ENCODE measurements around the gene TMEM45A.
"Not testable (repeated sequence)": the region's sequence is repeated elsewhere in the genome, so short reads cannot be mapped to it uniquely, and the experiment has no call there.

The TMEM45A gene

DNA sequence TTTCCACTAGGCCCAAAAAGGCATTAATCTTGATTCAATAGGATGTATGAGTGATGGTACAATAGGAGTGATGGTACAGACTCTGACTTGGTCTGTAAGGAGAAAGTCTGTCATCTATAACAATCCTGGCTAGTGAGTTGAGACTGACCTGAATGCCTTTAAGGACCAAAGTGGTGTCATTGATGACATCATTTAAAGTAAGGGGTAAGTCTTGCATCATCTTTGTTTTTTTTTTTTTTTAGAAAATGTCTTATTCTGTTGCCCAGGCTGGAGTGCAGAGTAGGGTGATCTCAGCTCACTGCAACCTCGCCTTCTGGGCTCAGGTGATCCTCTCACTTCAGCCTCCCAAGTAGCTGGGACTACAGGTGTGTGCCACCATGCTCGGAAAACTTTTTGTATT lies 5.6 kb upstream of the TMEM45A start:
- DNase-seq (ENCODE audit: low read depth), result no peak

DNA sequence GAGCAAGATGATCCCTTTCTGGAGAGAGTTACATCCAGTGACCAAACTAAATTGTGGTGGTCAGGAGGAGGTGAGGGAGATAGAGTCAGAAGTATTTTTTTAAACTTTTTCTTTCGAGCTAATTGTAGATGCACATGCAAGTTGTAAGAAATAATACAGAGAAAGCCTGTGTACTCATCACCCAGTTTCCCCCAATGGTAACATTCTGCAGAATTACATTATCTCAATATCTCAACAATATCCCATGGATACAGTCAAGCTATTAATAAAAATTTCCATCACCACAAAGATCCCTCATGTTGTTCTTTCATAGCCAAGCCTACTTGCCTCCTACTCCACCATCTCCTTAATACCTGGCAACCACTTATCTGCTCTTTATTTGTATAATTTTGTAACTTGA lies 3.3 kb upstream of the TMEM45A start:
- no peak for DNase-seq (ENCODE audit: low read depth)

DNA sequence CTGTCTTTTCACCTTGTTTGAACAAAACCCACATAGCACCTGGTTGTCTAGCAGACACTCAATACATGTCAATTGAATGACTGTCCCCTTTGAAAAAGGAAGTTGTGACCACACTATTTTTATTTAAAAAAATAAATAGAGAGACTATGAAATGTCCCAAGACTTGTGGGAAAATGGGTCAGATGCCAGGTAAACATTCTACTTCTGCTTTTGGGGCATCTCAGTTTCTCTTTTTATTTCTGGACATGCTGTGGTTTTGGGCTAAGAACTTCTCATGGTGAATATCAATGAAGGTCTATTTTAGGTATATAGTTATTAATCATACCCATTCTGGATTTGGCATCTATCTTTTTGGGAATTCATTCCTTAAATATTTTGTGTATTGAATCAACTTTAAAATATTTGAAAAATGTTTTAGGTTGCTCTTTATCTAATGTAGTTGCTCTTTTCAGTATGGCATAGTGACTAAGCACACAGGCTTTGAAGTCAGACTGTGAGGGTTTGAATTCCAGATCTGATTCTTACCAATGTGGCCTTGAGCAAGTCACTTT lies 4.4 kb downstream of the TMEM45A start:
- no peak for DNase-seq (ENCODE audit: low read depth)

DNA sequence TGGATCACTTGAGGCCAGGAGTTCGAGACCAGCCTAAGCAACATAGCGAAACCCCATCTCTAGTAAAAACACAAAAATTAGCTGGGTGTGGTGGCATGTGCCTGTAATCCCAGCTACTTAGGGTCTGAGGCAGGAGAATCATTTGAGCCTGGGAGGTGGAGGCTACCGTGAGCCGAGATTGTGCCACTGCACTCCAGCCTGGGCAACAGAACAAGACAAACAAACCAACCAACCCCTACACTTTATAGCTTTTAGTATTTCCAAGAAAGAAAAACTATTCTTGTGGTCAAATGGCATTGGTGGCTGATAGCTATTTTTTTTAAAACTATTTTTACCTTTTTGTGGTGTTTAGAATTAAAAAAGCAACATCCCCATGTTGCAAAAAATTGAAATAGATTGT lies 7.2 kb downstream of the TMEM45A start:
- DNase-seq (ENCODE audit: low read depth), result no peak

DNA sequence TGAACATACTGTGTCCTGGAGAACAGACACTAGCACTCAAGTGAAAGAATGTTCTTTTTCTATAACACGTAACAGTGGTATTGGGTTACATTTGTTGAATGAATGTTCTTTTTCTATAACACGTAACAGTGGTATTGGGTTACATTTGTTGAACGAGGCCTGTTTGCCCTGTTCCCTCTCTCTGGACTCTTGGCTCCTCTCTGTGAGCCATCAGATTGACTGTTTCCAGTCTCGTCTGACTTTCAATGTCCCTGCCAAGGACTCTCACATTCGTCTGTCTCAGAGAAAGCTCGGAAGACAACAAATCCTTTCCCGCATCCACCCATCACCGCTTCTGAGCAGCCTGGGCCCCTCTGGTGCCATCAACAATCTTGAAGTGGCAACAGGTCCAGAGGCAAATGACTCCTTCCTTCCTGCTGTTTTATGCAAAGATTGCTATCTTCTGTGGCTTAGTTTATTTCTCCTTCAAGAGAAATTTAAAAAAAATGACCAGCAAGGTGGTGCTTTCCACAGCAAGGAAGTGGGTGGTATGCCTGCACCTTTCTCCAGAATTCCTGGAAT lies 8.0 kb downstream of the TMEM45A start:
- DNase-seq (ENCODE audit: low read depth), result no peak

DNA sequence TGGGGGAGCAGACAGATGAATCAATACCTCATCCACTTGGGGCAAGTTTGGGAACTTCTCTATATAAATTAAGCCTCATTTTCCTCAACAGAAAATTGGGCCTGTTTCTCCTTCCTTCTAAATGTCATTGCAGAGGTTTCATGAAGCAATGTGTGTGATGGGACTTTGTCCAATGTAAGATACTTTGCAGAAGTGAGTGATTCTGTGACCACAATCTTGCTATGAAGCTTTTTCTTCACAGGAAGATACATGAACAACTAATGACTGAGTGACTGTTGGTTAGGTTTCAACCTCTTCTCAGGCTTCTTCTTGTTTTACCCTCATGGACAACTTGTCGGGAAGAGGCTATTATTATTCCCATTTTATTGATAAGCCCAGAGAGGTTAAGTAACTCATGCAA lies 11.0 kb downstream of the TMEM45A start:
- no peak for DNase-seq (ENCODE audit: low read depth)

DNA sequence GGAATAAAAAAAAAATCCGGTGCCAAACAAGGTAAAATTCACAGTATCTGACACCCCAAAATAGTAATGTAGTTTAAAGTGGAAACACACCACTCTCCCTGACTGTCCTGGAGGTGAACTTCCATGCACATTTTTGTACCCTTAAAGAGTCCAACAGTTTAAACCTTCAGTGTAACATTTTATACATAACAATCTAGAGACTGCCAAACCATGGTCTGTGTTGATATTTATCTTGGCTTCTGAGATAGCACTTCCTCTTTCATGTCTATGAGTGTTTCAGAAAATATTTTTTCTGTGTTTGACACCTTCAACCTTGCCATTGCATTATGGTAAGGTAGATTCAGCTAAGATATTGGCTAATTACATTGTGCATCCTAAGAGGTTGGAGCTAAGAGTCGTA lies 13.9 kb downstream of the TMEM45A start:
- no peak for DNase-seq (ENCODE audit: low read depth)

DNA sequence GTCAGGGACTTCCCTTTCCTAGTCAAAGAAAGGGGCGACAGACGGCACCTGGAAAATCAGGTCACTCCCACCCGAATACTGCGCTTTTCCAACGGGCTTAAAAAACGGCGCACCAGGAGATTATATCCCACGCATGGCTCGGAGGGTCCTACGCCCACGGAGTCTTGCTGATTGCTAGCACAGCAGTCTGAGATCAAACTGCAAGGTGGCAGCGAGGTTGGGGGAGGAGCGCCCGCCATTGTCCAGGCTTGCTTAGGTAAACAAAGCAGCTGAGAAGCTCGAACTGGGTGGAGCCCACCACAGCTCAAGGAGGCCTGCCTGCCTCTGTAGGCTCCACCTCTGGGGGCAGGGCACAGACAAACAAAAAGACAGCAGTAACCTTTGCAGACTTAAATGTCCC lies 17.4 kb downstream of the TMEM45A start:
- DNase-seq (ENCODE audit: low read depth), result not testable (repeated sequence)

DNA sequence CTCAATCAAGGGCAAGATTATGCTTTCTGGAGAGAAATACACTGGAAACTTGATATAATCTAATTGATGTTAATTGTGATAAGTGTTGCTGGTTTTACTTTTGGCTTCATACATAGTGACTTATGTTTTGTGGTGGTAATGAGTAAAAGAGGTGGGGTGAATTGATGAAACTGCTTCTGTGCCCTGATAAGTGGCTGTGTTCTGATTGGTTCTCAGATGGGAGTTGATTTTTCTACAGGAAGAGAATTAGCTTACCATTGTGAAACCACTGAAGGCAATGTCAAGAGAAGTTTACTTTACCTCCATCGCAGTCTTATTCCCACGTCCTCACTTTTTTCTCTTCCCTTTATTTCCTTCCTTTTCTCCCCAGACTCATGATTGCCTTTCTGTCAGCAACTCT lies 23.8 kb downstream of the TMEM45A start:
- DNase-seq (ENCODE audit: low read depth), result no peak

DNA sequence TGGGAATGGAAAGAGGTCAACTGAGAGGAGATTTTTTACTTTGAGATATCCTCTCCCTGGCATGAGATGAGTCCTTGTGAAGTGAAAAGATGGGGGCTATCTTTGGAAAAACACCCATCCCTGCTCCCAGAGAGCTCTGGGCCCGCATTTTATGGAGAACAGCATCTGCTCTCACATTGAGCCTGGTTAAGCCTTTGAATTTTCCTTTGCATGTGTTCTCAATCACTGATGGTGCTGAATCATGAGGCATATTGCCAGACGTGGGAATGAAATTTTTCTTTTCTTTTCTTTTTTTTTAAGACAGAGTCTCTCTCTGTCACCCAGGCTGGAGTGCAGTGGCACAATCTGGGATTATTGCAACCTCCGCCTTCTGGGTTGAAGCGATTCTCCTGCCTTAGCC lies 24.4 kb downstream of the TMEM45A start:
- DNase-seq (ENCODE audit: low read depth), result no peak

DNA sequence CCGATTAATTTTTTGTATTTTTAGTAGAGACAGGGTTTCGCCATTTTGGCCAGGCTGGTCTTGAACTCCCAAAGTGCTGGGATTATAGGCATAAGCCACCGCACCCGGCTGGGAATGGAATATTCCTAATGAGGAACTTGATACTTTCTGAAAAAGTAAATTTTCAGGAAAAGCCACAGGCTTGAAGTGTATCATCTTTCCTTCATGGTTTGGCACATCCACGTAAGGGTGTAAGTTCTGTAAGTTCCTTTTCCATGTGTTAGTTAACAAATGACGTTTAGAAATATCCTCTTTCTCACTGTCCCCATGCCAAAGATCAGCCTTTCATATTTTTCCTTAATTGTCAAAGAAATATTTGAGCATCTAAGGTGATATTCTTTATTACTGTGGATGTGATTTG lies 24.9 kb downstream of the TMEM45A start:
- no peak for DNase-seq (ENCODE audit: low read depth)

DNA sequence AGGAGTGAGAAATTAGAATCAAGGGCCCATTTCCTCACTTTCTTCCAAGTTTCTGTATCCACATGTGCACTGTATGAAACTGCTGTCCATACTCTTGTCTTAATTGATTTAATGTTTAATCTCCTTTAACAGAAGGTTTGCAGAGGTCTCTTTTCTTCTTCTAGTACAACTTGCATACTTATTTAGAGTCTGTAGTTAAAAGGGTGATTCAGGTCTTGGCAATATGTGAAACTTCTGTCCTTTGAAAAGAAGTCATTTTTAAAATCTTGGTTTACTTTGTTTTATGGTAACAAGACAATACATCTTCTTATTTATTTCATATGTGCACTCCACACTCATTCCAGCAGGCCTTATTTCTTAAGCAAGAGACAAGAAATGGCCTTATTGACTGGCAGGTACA lies 25.8 kb downstream of the TMEM45A start:
- DNase-seq (ENCODE audit: low read depth), result no peak

DNA sequence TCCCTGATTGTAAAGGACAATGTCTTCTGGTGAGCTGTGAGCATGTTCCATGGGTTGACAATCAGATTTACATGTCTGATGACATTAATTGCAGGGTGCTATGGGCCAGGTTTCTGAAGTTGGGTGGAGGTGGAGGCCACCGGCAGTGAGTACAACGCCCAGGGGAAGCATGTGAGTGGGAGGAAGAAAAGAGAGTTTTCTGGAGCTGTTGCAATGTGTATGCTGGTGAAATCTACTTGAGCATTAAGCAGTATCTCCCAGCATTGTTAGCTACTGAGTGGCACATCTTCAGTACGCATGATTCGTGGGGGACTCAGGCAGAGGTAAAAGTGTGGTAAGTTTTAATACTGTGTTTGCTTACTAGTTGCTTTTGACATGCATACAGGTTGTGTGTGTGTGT lies 26.6 kb downstream of the TMEM45A start:
- DNase-seq (ENCODE audit: low read depth), result no peak

DNA sequence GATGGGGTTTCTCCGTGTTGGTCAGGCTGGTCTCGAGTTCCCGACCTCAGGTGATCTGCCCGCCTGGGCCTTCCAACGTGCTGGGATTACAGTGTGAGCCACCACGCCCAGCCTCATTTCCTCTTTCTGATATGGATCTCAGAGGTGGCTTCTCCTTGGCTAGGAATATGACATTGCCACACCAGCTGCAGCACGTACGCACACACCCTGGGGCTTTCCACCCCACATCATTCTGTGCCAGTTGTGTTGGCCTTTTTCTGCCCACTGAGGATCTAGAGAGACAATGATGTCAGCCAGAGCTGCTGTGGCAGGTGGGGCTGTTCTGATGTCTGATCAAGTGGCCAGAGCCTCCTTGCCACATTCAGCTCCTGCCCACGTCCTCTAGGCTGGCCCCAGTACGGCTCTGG lies 29.0 kb downstream of the TMEM45A start:
- DNase-seq (ENCODE audit: low read depth), result no peak

DNA sequence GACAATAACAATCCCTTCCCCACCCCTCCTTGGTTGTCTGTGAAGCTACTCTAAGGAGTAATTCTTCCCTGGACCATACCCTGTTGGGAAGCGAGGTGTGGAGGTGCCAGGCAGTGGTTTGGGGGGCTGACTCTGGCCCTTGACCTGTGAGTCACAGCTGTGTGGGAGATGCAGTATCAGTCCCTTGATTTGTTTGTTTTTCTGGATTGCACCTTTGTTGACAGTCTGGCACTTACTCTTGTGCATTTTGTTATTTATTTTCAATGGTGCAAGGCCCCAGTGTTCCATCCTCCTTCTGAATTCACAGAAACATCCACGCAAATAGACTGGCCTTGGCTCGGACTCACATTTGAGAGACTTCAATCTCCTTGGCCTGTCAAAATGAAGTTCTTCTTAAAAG lies 29.7 kb downstream of the TMEM45A start:
- DNase-seq (ENCODE audit: low read depth), result no peak

DNA sequence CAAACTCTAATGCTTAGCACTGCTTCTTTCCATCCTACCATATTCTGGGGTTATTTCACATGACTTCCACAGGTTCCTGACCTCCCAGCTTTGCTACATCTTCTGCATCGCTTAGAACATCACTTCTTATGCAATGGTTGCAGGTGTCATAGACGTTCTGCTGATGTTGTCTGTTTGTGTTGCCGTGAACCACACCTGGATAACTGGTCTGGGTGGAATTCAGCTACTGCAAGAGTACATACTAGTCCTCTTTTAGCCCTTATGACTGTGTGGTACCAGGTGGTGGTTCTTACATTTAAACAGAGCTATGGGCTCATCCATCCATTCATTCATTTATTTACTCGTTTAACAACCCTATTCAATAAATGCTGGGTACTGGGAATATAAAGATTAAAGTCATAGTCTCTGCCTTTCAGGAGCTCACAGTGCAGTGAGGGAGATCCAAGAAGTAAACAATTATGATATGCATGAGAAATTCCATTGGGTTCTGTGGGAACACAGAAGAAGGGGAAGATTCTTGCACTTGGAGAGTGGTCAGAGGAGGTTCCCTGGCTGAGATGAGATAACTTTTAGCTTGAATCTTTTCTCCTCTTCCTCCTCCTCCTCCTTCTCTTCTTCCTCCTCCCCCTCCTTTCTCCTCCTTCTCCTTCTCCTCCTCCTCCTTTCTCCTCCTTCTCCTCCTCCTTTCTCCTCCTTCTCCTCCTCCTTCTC lies 30.8 kb downstream of the TMEM45A start:
- no peak for DNase-seq (ENCODE audit: low read depth)

DNA sequence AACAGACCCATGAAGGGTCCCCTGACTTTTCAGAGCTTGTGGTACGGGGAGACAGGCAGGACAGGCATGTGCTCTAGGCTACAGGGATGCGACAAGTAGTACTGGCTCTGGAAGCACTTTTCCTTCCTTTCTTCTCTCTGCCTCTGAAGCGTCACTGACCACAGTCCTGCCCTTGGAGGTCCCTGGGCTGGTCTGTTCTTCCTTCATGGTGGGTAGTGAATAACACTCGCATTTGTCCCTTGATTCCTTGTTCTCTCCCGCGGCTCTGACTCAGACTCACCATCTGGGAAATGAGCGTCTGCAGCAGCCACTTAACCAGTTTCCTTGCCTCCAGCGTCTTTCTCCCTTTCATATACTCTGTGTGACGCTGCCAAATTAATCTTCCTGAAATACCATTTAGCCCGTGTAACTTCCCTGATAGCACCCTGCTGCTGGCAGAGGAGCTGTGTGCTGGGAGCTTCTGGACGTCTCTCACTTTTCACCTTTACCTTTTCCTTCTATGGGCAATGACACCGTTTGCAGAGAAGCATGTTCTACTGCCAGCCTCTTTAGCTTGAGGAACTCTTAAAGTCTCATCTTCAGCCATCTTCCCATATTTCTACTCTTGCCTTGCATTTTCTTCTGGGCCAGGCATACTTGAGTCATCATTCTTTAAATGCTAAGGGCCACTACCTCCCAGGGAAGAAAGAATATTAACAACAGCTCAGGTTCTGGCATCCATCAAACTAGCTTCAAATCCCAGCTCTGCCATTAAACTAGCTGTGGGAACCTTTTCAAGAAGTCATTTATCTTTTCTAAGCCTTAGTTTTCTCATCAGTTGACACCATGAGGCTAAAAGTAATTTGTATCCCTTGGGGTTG lies 33.6 kb downstream of the TMEM45A start:
- DNase-seq (ENCODE audit: low read depth), result no peak

DNA sequence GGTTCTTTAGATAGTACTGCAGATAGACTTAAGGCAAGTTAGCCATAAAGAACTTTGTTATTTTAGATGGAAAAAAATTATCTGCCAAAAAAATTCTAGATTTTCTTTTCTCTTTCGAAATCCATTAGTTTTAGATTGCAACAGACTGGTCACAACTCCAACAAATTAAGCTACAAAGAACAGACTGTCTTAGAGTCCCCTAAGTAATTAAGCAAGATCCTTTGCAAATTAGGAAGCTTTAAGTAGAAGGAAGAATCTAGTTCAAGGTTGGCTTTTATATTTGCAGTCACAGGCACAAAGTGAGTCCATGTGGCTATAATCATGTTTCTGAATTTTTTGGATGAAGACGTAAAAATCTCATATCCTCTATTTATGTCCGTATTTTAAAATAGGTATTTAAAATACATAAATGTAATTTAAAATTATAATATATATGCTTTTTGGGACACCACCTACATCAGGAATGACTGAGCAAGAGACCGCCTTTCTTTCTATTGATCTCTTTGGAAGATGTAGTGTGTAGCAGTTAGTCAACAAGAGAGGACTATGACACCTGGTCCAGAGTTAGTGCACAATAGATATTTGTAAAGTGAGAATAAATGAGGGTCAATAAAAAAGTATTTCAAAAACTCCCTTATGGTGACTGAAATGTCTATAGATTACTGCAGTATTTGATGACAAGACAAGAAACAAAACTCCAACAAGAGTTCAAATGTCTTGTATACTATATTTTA lies 34.4 kb downstream of the TMEM45A start:
- no peak for DNase-seq (ENCODE audit: low read depth)

DNA sequence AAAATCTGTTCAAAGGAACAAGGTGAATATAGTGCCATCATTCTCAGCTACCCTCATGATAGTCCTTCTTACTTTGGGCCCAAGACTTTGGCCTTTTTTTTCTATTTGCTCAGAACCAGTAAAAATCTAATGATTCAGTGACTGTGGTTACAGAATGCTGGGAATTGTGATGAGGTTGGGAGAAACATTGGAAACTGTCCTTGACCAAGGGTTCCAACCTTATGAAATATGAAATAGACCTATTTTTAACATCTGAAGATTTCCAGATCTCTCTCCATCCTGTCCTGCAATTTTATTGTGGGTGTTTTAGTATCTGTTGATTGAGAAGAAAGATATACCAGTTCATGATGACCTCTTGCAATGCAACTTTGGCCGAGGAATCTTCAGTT lies 34.9 kb downstream of the TMEM45A start:
- DNase-seq (ENCODE audit: low read depth), result no peak

DNA sequence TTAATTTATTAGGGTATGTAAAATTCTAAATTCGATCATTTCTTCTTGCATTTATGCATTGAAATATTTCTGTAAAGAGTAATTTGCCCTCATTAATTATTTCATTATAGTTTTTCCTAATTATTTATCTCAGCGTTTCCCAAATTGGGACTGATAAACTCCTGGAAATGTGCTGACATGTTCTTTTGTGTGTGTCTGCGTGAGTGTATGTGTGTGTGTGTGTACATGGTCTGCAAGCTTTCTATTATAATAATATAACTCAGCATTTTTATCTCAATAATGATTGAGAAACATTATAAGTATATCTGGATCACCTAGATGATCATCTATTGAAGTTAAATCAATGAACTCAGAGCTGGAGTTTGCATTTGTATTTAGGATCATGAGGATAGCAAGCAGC lies 38.7 kb downstream of the TMEM45A start:
- DNase-seq (ENCODE audit: low read depth), result no peak

DNA sequence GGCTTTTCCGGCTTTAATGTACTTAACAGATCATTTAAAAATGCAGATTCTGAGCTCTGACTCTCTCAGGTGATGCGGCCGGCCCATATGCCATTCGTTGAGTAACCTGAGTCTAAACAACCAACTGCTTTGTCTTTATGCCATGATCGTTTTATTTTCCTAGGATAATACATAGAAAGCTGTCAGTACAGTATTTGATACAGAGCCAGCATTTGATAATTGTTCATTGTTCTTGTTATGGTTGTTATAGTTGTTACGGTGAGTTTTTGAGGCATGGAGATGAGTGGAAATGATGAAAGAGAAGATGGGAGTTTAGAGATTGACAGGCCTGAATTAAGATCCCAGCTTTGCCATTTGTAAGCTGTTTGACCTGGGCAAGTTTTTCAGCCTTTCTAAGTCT lies 40.0 kb downstream of the TMEM45A start:
- no peak for DNase-seq (ENCODE audit: low read depth)

DNA sequence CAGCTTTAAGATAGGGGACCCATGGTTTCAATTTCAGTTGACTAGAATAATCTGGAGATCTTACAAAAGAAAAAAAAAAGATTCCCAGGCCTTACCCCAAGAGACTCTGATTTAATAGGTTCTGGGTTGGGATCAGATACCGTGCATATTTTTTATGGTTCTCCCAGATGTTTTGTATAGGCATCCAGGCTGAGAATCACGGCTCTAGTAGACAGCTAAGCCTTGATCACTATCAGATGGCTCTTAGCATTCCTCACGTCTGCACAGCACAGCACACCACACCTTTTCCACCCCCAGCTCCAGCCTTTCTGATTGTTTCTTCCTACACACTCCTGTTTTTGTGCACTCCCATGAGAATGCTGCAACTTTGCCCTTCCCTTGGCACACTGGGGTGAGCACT lies 40.8 kb downstream of the TMEM45A start:
- no peak for DNase-seq (ENCODE audit: low read depth)

DNA sequence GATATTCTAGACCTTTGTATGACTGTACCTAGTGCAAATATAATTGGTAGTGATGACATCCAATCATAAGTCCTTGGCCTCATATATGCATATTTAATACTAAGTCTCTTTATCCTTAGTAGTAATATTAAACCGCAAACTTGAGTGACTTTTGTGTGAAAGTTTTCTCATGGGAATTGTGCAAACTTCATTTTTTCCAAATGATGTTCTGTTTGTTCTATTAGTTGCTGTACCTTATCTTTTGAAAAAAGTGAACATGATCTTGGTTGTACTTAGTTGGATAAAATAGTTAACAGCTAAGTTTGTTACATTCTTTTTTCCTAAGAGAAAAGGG lies 43.2 kb downstream of the TMEM45A start:
- DNase-seq (ENCODE audit: low read depth), result no peak

Measured in T-helper 22 cell (primary cell).